K562 (cell line): ENCODE data around the gene RPL7A. TPM values are rescaled to one million over a fixed set of nuclear protein-coding genes. Genes with fewer than 3 reads are reported as not detected.
A peak's percentile ranks its signal among the peaks of the same experiment; 100 is the strongest.

Experiments
- ARID1B ChIP-seq: fragments of 450-650 bp; IDR thresholded peaks from 2 replicates; pipeline ENCODE4 v1.6.1; 2016; ENCODE audit warnings: antibody characterized with exemption, mild to moderate bottlenecking, inconsistent platforms
- KDM5B ChIP-seq: fragments of 200-600 bp; sonication (generic); IDR thresholded peaks from 2 replicates; pipeline ENCODE4 v1.6.1; 2012; ENCODE audit warnings: low read depth, mild to moderate bottlenecking, moderate library complexity, low read length, control low read depth, inconsistent platforms; ENCODE audit not compliant: insufficient replicate concordance
- POLR2G ChIP-seq: fragments of 200-400 bp; formaldehyde crosslinking; IDR thresholded peaks from 2 replicates; pipeline ENCODE4 v1.6.1; 2017; ENCODE audit warnings: low read depth, mild to moderate bottlenecking, antibody characterized with exemption, low read length, moderate library complexity
- ZNF444 ChIP-seq: fragments of 250-450 bp; sonication (Bioruptor Pico); IDR thresholded peaks from 2 replicates; pipeline ENCODE4 v1.4.0; 2020; ENCODE audit warnings: mild to moderate bottlenecking, moderate library complexity
- polyA plus RNA-seq, 8 experiments: library from polyadenylated mRNA; depleted of rRNA in 4 of 8; stranded (reverse) in 5 of 8; unstranded in 3 of 8; fragments of >200 nt; fragmentation: Nextera tagmentation in 2 of 8; fragmentation: Illumina TruSeq in 1 of 8; extraction: Ambion mirVana in 2 of 8; extraction: Trizol in 1 of 8; gene quantifications; 2 replicates each; pipeline versions ENCODE4 v1.2.1 to v1.2.3, GENCODE V29; 2011 to 2014; ENCODE audit warnings: inconsistent platforms in 1 of 8, missing spikeins in 1 of 8
- total RNA-seq, 7 experiments: library from RNA; depleted of rRNA in 6 of 7; stranded (reverse); fragments of >200 nt in 6 of 7; fragmentation: Illumina TruSeq in 2 of 7; extraction: Trizol in 2 of 7; gene quantifications; 2 replicates each; pipeline versions ENCODE4 v1.2.1 to v1.2.3, GENCODE V29; 2011 to 2021; ENCODE audit warnings: low replicate concordance in 1 of 7
- TF ChIP-seq, protein P1 (sequence below), 2 experiments: fragments of 450-650 bp in 1 of 2; sonication (generic) in 1 of 2; formaldehyde crosslinking in 1 of 2; IDR thresholded peaks; 2 replicates each; pipeline versions ENCODE4 v1.7.1 to v1.9.0; 2016 to 2022; ENCODE audit warnings: inconsistent platforms in 1 of 2, mild to moderate bottlenecking in 1 of 2, missing genetic modification reagents in 1 of 2
- TF ChIP-seq, protein P2 (sequence below): fragments of 450-650 bp; IDR thresholded peaks from 2 replicates; pipeline ENCODE4 v1.6.1; 2016; ENCODE audit warnings: mild to moderate bottlenecking, moderate library complexity

RPL7A gene
- total and polyA plus RNA-seq, 9 of the 15 experiments (the other 6 are each of a cell fraction or from before 2014, with no cell fraction given), result 1,935 to 3,760 (median 2,652) TPM

- TF ChIP-seq POLR2G (peak; percentile 51), KDM5B (no peak), ARID1B (no peak), ZNF444 (CRISPR knock-in tag) (no peak)
- TF ChIP-seq, protein P1, sequence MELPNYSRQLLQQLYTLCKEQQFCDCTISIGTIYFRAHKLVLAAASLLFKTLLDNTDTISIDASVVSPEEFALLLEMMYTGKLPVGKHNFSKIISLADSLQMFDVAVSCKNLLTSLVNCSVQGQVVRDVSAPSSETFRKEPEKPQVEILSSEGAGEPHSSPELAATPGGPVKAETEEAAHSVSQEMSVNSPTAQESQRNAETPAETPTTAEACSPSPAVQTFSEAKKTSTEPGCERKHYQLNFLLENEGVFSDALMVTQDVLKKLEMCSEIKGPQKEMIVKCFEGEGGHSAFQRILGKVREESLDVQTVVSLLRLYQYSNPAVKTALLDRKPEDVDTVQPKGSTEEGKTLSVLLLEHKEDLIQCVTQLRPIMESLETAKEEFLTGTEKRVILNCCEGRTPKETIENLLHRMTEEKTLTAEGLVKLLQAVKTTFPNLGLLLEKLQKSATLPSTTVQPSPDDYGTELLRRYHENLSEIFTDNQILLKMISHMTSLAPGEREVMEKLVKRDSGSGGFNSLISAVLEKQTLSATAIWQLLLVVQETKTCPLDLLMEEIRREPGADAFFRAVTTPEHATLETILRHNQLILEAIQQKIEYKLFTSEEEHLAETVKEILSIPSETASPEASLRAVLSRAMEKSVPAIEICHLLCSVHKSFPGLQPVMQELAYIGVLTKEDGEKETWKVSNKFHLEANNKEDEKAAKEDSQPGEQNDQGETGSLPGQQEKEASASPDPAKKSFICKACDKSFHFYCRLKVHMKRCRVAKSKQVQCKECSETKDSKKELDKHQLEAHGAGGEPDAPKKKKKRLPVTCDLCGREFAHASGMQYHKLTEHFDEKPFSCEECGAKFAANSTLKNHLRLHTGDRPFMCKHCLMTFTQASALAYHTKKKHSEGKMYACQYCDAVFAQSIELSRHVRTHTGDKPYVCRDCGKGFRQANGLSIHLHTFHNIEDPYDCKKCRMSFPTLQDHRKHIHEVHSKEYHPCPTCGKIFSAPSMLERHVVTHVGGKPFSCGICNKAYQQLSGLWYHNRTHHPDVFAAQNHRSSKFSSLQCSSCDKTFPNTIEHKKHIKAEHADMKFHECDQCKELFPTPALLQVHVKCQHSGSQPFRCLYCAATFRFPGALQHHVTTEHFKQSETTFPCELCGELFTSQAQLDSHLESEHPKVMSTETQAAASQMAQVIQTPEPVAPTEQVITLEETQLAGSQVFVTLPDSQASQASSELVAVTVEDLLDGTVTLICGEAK (IDR thresholded peaks at IDR 0.05), result no peak
- TF ChIP-seq, protein P1 (CRISPR knock-in tag; IDR thresholded peaks at IDR 0.05), result no peak
- TF ChIP-seq, protein P2, sequence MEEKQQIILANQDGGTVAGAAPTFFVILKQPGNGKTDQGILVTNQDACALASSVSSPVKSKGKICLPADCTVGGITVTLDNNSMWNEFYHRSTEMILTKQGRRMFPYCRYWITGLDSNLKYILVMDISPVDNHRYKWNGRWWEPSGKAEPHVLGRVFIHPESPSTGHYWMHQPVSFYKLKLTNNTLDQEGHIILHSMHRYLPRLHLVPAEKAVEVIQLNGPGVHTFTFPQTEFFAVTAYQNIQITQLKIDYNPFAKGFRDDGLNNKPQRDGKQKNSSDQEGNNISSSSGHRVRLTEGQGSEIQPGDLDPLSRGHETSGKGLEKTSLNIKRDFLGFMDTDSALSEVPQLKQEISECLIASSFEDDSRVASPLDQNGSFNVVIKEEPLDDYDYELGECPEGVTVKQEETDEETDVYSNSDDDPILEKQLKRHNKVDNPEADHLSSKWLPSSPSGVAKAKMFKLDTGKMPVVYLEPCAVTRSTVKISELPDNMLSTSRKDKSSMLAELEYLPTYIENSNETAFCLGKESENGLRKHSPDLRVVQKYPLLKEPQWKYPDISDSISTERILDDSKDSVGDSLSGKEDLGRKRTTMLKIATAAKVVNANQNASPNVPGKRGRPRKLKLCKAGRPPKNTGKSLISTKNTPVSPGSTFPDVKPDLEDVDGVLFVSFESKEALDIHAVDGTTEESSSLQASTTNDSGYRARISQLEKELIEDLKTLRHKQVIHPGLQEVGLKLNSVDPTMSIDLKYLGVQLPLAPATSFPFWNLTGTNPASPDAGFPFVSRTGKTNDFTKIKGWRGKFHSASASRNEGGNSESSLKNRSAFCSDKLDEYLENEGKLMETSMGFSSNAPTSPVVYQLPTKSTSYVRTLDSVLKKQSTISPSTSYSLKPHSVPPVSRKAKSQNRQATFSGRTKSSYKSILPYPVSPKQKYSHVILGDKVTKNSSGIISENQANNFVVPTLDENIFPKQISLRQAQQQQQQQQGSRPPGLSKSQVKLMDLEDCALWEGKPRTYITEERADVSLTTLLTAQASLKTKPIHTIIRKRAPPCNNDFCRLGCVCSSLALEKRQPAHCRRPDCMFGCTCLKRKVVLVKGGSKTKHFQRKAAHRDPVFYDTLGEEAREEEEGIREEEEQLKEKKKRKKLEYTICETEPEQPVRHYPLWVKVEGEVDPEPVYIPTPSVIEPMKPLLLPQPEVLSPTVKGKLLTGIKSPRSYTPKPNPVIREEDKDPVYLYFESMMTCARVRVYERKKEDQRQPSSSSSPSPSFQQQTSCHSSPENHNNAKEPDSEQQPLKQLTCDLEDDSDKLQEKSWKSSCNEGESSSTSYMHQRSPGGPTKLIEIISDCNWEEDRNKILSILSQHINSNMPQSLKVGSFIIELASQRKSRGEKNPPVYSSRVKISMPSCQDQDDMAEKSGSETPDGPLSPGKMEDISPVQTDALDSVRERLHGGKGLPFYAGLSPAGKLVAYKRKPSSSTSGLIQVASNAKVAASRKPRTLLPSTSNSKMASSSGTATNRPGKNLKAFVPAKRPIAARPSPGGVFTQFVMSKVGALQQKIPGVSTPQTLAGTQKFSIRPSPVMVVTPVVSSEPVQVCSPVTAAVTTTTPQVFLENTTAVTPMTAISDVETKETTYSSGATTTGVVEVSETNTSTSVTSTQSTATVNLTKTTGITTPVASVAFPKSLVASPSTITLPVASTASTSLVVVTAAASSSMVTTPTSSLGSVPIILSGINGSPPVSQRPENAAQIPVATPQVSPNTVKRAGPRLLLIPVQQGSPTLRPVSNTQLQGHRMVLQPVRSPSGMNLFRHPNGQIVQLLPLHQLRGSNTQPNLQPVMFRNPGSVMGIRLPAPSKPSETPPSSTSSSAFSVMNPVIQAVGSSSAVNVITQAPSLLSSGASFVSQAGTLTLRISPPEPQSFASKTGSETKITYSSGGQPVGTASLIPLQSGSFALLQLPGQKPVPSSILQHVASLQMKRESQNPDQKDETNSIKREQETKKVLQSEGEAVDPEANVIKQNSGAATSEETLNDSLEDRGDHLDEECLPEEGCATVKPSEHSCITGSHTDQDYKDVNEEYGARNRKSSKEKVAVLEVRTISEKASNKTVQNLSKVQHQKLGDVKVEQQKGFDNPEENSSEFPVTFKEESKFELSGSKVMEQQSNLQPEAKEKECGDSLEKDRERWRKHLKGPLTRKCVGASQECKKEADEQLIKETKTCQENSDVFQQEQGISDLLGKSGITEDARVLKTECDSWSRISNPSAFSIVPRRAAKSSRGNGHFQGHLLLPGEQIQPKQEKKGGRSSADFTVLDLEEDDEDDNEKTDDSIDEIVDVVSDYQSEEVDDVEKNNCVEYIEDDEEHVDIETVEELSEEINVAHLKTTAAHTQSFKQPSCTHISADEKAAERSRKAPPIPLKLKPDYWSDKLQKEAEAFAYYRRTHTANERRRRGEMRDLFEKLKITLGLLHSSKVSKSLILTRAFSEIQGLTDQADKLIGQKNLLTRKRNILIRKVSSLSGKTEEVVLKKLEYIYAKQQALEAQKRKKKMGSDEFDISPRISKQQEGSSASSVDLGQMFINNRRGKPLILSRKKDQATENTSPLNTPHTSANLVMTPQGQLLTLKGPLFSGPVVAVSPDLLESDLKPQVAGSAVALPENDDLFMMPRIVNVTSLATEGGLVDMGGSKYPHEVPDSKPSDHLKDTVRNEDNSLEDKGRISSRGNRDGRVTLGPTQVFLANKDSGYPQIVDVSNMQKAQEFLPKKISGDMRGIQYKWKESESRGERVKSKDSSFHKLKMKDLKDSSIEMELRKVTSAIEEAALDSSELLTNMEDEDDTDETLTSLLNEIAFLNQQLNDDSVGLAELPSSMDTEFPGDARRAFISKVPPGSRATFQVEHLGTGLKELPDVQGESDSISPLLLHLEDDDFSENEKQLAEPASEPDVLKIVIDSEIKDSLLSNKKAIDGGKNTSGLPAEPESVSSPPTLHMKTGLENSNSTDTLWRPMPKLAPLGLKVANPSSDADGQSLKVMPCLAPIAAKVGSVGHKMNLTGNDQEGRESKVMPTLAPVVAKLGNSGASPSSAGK, result no peak
Measured at GRCh38 chr9:133371261-133371711, 23.3 kb downstream of the RPL7A start (continued).
